ENCODE results near the gene PCCA. TPM values are rescaled to one million over a fixed set of nuclear protein-coding genes. Genes with fewer than 3 reads are reported as not detected.
"Not testable (repeated sequence)": the region's sequence is repeated elsewhere in the genome, so short reads cannot be mapped to it uniquely, and the experiment has no call there.

PCCA gene
- total RNA-seq, 4 donors from 2014 or later, result 24.8 to 122 (median 53.0) TPM

GRCh38 chr13:100139817-100140216, 50.9 kb downstream of the PCCA start:
- H3K9me3 ChIP-seq, result no peaks in the 10 kb centered on the region
- TF ChIP-seq POLR2A (IDR thresholded peaks at IDR 0.05) (no peak), CTCF (IDR thresholded peaks at IDR 0.05) (no peak)
- no peak overlapping the region for H3K27ac ChIP-seq
- no peaks in the 10 kb centered on the region for H3K36me3 ChIP-seq
- H3K27me3 ChIP-seq, result no peaks in the 10 kb centered on the region
- intact Hi-C loops (cut with DNase I; ENCODE audit: low total_unique reads), result no loop called here
- H3K4me1 ChIP-seq, result no peaks in the 10 kb centered on the region
- DNase-seq, result no peak
- no peak overlapping the region for H3K4me3 ChIP-seq

GRCh38 chr13:100140441-100140840, 51.5 kb downstream of the PCCA start:
- H3K4me3 ChIP-seq, result no peak overlapping the region
- no peaks in the 10 kb centered on the region for H3K27me3 ChIP-seq
- no peaks in the 10 kb centered on the region for H3K9me3 ChIP-seq
- H3K36me3 ChIP-seq, result no peaks in the 10 kb centered on the region
- H3K4me1 ChIP-seq, result no peaks in the 10 kb centered on the region
- DNase-seq, result no peak
- intact Hi-C loops (cut with DNase I; ENCODE audit: low total_unique reads), result no loop called here
- no peak overlapping the region for H3K27ac ChIP-seq
- no peak for TF ChIP-seq POLR2A (IDR thresholded peaks at IDR 0.05)
- TF ChIP-seq CTCF (IDR thresholded peaks at IDR 0.05), result no peak

DNA sequence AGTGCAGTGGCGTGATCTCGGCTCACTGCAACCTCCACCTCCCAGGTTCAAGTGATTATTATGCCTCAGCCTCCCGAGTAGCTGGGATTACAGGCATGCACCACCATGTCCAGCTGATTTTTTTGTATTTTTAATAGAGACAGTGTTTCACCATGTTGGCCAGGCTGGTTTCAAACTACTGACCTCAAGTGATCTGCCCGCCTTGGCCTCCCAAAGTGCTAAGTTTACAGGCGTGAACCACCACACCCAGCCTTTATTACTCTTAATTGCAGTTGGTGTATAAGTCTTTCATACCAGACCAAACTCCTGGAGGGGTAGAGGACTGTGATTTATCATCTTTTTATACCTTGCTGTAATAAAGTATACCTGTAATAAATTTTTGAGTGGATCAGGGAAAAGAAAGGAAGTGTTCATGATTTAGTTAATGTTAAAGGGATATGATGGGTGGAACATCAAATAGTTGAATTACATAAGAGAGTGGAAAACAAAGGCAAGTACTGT, 52.6 kb downstream of the PCCA start:
- intact Hi-C loops (cut with DNase I; ENCODE audit: low total_unique reads); H3K27me3 ChIP-seq; H3K27ac ChIP-seq; DNase-seq; H3K4me1 ChIP-seq; H3K36me3 ChIP-seq; H3K4me3 ChIP-seq; H3K9me3 ChIP-seq: not testable (repeated sequence)

- no peaks in the 10 kb centered on the region for H3K36me3 ChIP-seq
- intact Hi-C loops (cut with DNase I; ENCODE audit: low total_unique reads), result no loop called here
These were observed 57.6 kb downstream of the PCCA start for GRCh38 chr13:100146534-100146933.

DNA sequence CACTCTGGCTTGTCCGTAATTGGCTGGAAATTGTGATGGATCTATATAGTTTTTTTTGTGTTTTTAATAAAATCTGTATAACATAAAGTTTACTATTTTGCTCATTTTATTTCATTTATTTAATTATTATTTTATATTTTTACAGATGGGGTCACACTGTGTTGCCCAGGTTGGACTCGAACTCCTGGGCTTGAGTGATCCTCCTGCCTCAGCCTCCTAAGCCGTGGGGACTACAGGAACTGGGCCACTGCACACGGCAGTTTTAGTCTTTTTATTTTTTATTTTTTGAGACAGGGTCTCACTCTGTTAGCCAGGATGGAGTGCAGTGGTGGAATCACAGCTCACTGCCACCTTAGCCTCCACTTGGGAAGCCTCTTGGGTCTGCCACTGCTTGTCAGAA, 58.9 kb downstream of the PCCA start:
- no peaks in the 10 kb centered on the region for H3K36me3 ChIP-seq
- H3K4me1 ChIP-seq, result no peaks in the 10 kb centered on the region
- H3K27ac ChIP-seq, result no peak overlapping the region
- H3K27me3 ChIP-seq, result no peaks in the 10 kb centered on the region
- no peak for DNase-seq
- H3K9me3 ChIP-seq, result no peaks in the 10 kb centered on the region
- H3K4me3 ChIP-seq, result no peak overlapping the region
- intact Hi-C loops (cut with DNase I; ENCODE audit: low total_unique reads), result no loop called here
- TF ChIP-seq POLR2A (IDR thresholded peaks at IDR 0.05) (no peak), CTCF (IDR thresholded peaks at IDR 0.05) (no peak)

More at GRCh38 chr13:100146534-100146933, 57.6 kb downstream of the PCCA start:
- H3K27me3 ChIP-seq, result no peaks in the 10 kb centered on the region
- H3K27ac ChIP-seq, result no peak overlapping the region
- no peak for DNase-seq
- H3K9me3 ChIP-seq, result no peaks in the 10 kb centered on the region
- TF ChIP-seq CTCF (IDR thresholded peaks at IDR 0.05) (no peak), POLR2A (IDR thresholded peaks at IDR 0.05) (no peak)
- no peaks in the 10 kb centered on the region for H3K4me1 ChIP-seq
- H3K4me3 ChIP-seq, result no peak overlapping the region

GRCh38 chr13:100148422-100148821, 59.5 kb downstream of the PCCA start:
- H3K4me1 ChIP-seq, result no peaks in the 10 kb centered on the region
- no peaks in the 10 kb centered on the region for H3K9me3 ChIP-seq
- intact Hi-C loops (cut with DNase I; ENCODE audit: low total_unique reads), result no loop called here
- no peak for TF ChIP-seq CTCF (IDR thresholded peaks at IDR 0.05)
- H3K27me3 ChIP-seq, result no peaks in the 10 kb centered on the region
- H3K4me3 ChIP-seq, result no peak overlapping the region
- no peaks in the 10 kb centered on the region for H3K36me3 ChIP-seq
- no peak for DNase-seq
- no peak overlapping the region for H3K27ac ChIP-seq
